ENCODE results near the gene DIPK1B. TPM values are rescaled to one million over a fixed set of nuclear protein-coding genes. Genes with fewer than 3 reads are reported as not detected.

Gene DIPK1B
- total RNA-seq, 2 donors from 2014 or later: 4.8 to 6.9 TPM

- ATAC-seq (ENCODE audit: insufficient number of reproducible peaks, low FRiP score, low read depth) (no peak), DNase-seq (ENCODE audit: low spot score) (no peak)
- Histone ChIP-seq H3K4me1 (ENCODE audit: control insufficient read depth in 1 of 2, low read depth in 2 of 2) (no peaks in the 10 kb centered on the region), H3K36me3 (peaks cover 12% of the 10 kb centered on the region), H3K27me3 (replicated peaks; ENCODE audit: insufficient read depth) (no peaks in the 10 kb centered on the region), H3K9me3 (no peaks in the 10 kb centered on the region), H3K4me3 (no peak overlapping the region), H3K27ac (no peak overlapping the region)
- TF ChIP-seq CTCF (IDR thresholded peaks at IDR 0.05): no peak
Observed at GRCh38 chr9:136674786-136675349, 37.5 kb upstream of the DIPK1B start.

GRCh38 chr9:136675477-136676296 is 36.7 kb upstream of the DIPK1B start:
- DNase-seq (ENCODE audit: low spot score): no peak
- peaks cover 12% of the 10 kb centered on the region for H3K36me3 ChIP-seq
- no peak for ATAC-seq (ENCODE audit: insufficient number of reproducible peaks, low FRiP score, low read depth)
- no peaks in the 10 kb centered on the region for H3K9me3 ChIP-seq
- H3K27me3 ChIP-seq (replicated peaks; ENCODE audit: insufficient read depth): no peaks in the 10 kb centered on the region
- no peaks in the 10 kb centered on the region for H3K4me1 ChIP-seq (ENCODE audit: control insufficient read depth in 1 of 2, low read depth in 2 of 2)
- H3K4me3 ChIP-seq: no peak overlapping the region
- H3K27ac ChIP-seq: no peak overlapping the region
- no peak for TF ChIP-seq CTCF (IDR thresholded peaks at IDR 0.05)

GRCh38 chr9:136676297-136676794 is 36.0 kb upstream of the DIPK1B start:
- H3K9me3 ChIP-seq: no peaks in the 10 kb centered on the region
- H3K4me3 ChIP-seq: no peak overlapping the region
- TF ChIP-seq CTCF (IDR thresholded peaks at IDR 0.05): no peak
- no peak overlapping the region for H3K27ac ChIP-seq
- H3K36me3 ChIP-seq: peaks cover 12% of the 10 kb centered on the region
- DNase-seq (ENCODE audit: low spot score) (no peak), ATAC-seq (ENCODE audit: insufficient number of reproducible peaks, low FRiP score, low read depth) (no peak)
- no peaks in the 10 kb centered on the region for H3K4me1 ChIP-seq (ENCODE audit: control insufficient read depth in 1 of 2, low read depth in 2 of 2)
- no peaks in the 10 kb centered on the region for H3K27me3 ChIP-seq (replicated peaks; ENCODE audit: insufficient read depth)

GRCh38 chr9:136676920-136677686 is 35.3 kb upstream of the DIPK1B start:
- no peaks in the 10 kb centered on the region for H3K4me1 ChIP-seq (ENCODE audit: control insufficient read depth in 1 of 2, low read depth in 2 of 2)
- DNase-seq (ENCODE audit: low spot score) (no peak), ATAC-seq (ENCODE audit: insufficient number of reproducible peaks, low FRiP score, low read depth) (no peak)
- H3K27me3 ChIP-seq (replicated peaks; ENCODE audit: insufficient read depth): no peaks in the 10 kb centered on the region
- no peak overlapping the region for H3K27ac ChIP-seq
- no peak overlapping the region for H3K4me3 ChIP-seq
- peaks cover 12% of the 10 kb centered on the region for H3K36me3 ChIP-seq
- no peak for TF ChIP-seq CTCF (IDR thresholded peaks at IDR 0.05)
- H3K9me3 ChIP-seq: no peaks in the 10 kb centered on the region

GRCh38 chr9:136678034-136678433 is 34.3 kb upstream of the DIPK1B start:
- DNase-seq (ENCODE audit: low spot score) (no peak), ATAC-seq (ENCODE audit: insufficient number of reproducible peaks, low FRiP score, low read depth) (no peak)
- Histone ChIP-seq H3K36me3 (peaks cover 12% of the 10 kb centered on the region), H3K27ac (no peak overlapping the region), H3K9me3 (no peaks in the 10 kb centered on the region), H3K27me3 (replicated peaks; ENCODE audit: insufficient read depth) (no peaks in the 10 kb centered on the region), H3K4me3 (no peak overlapping the region), H3K4me1 (ENCODE audit: control insufficient read depth in 1 of 2, low read depth in 2 of 2) (no peaks in the 10 kb centered on the region)
- TF ChIP-seq CTCF (IDR thresholded peaks at IDR 0.05): no peak

All from thoracic aorta (tissue), 2 donors.